Measurements from ENCODE around the gene PTGDS. TPM values are rescaled to one million over a fixed set of nuclear protein-coding genes. Genes with fewer than 3 reads are reported as not detected.

PTGDS gene
- total and polyA plus RNA-seq, 9 of the 15 experiments (the other 6 are each of a cell fraction or from before 2014, with no cell fraction given) = 0.46 to 7.1 (median 2.0) TPM

- Histone ChIP-seq H3K9me1 (ENCODE audit: control insufficient read depth, insufficient read depth, low read length) (no peaks in the 10 kb centered on the region), H4K20me1 (replicated peaks; ENCODE audit: control insufficient read depth, insufficient read depth, low read length) (no peaks in the 10 kb centered on the region), H3K4me3 (no peak overlapping the region), H3K4me2 (ENCODE audit: insufficient read depth, low read length) (no peak overlapping the region), H3K27ac (ENCODE audit: extremely low read depth, low read depth, low read length) (no peak overlapping the region), H3K79me2 (ENCODE audit: control insufficient read depth, insufficient read depth, low read length) (no peaks in the 10 kb centered on the region), H3K27me3 (ENCODE audit: control insufficient read depth in 2 of 2, insufficient read depth in 2 of 2, low read length in 2 of 2) (no peaks in the 10 kb centered on the region), H3K9ac (ENCODE audit: insufficient read depth in 1 of 2, low read depth in 2 of 2, low read length in 2 of 2) (peak overlapping the region in 1 of 2 experiments; percentile 36; a peak in 2 of 4 replicates), H2AFZ (ENCODE audit: low read depth, low read length) (no peak overlapping the region), H3K9me3 (replicated peaks; ENCODE audit: control insufficient read depth, insufficient read depth, low read depth, low read length) (0 out of 2 replicates have a peak, but pooled peaks cover 1% of the 10 kb centered on the region), H3K4me1 (replicated peaks in 1 of 2; ENCODE audit: control insufficient read depth in 2 of 2, insufficient read depth in 2 of 2, low read length in 2 of 2) (peaks cover 0 to 56% of the 10 kb centered on the region in 2 experiments; a peak in 2 of 5 replicates), H3K36me3 (ENCODE audit: control insufficient read depth, insufficient read depth, low read length) (no peaks in the 10 kb centered on the region)
- DNase-seq (ENCODE audit: extremely low read depth in 1 of 4, low spot score in 3 of 4) (no peak), ATAC-seq (no peak; the same call in 2 of the 3 replicates), FAIRE-seq (no peak)
- in situ Hi-C loops (cut with MboI) = no loop called here
- TF ChIP-seq CBFA2T3 (IDR thresholded peaks at IDR 0.05) (no peak), PKNOX1 (IDR thresholded peaks at IDR 0.05) (no peak), ELK3 (CRISPR knock-in tag; IDR thresholded peaks at IDR 0.05) (no peak), ZMIZ1 (IDR thresholded peaks at IDR 0.05; ENCODE audit: low read depth in 2 of 2, low read length in 2 of 2) (no peak)
- 30% methylated on average over 23 of the region's 30 CpGs for WGBS (ENCODE audit: insufficient coverage, low coverage, missing lambda C conversion rate)
- CTCF ChIA-PET (ENCODE audit: low intra/inter-chr PET ratio) = no interaction called here
- intact Hi-C loops (cut with micrococcal nuclease) = no loop called here
- BruUV-seq (replicated peaks) = no TSS peak
- POLR2A ChIA-PET = interaction anchor here (0.5 to 1.4 kb wide), 3 partner anchors 11 to 234 kb away, joined by 3 to 4 read pairs (median 3); partner anchors contain the start of genes PAXX and TUBB4B
Measured at GRCh38 chr9:137007108-137007815, 30.0 kb downstream of the PTGDS start.
